MCF 10A (cell line): Measurements from ENCODE around the gene IL2RA. TPM values are rescaled to one million over a fixed set of nuclear protein-coding genes. Genes with fewer than 3 reads are reported as not detected.

Experiments
- BruUV-seq: library from RNA; stranded (reverse); fragments of 400-500 nt; replicated peaks from 2 replicates; lab custom pipeline; 2021; lab: Mats Ljungman, UMichigan
- CTCF ChIA-PET: fragments of 300-600 bp; sonication (Branson Sonifier 250); formaldehyde crosslinking; extraction: SDS; loops from one replicate; lab custom pipeline; 2021; ENCODE audit warnings: antibody characterized with exemption, inconsistent platforms; lab: Yijun Ruan, JAX
- POLR2A ChIA-PET: fragments of 300-600, 350-650 bp; sonication (Branson Sonifier 250); formaldehyde crosslinking; extraction: SDS; loops from one replicate; lab custom pipeline; 2020; ENCODE audit warnings: antibody characterized with exemption, inconsistent platforms; lab: Yijun Ruan, JAX
- DNase-seq: peaks from one replicate; pipeline ENCODE4 v3.0.0-alpha.2; 2018; ENCODE audit not compliant: unreplicated experiment
- H3K27ac Mint-ChIP-seq: one replicate; pipeline ENCODE4 v1.8.0; 2022; ENCODE audit warnings: mild to moderate bottlenecking, low read depth, mixed read lengths; ENCODE audit not compliant: unreplicated experiment
- H3K27me3 Mint-ChIP-seq: one replicate; pipeline ENCODE4 v1.8.0; 2022; ENCODE audit warnings: mixed read lengths; ENCODE audit not compliant: insufficient read depth, unreplicated experiment
- H3K36me3 Mint-ChIP-seq: one replicate; pipeline ENCODE4 v1.8.0; 2022; ENCODE audit warnings: mild to moderate bottlenecking, moderate library complexity, mixed read lengths; ENCODE audit not compliant: insufficient read depth, unreplicated experiment
- H3K4me1 Mint-ChIP-seq: one replicate; pipeline ENCODE4 v1.8.0; 2022; ENCODE audit warnings: mixed read lengths; ENCODE audit not compliant: insufficient read depth, unreplicated experiment
- H3K4me3 Mint-ChIP-seq: one replicate; pipeline ENCODE4 v1.8.0; 2022; ENCODE audit warnings: mild to moderate bottlenecking, moderate library complexity, mixed read lengths; ENCODE audit not compliant: unreplicated experiment
- H3K9me3 Mint-ChIP-seq: one replicate; pipeline ENCODE4 v1.8.0; 2022; ENCODE audit warnings: mixed read lengths; ENCODE audit not compliant: unreplicated experiment
- intact Hi-C: fragments of 100-400 bp; cut with micrococcal nuclease; formaldehyde crosslinking; loops from 2 replicates; pipeline ENCODE4 v1.14.1; 2022
- total RNA-seq: library from RNA; stranded (reverse); gene quantifications from 2 replicates; pipeline ENCODE4 v1.2.3, GENCODE V29; 2022
- TF ChIP-seq, protein P1 (sequence below): fragments of 200-600 bp; IDR thresholded peaks from one replicate; pipeline ENCODE4 v1.8.0; 2022; ENCODE audit warnings: antibody characterized with exemption, mild to moderate bottlenecking; ENCODE audit not compliant: unreplicated experiment

IL2RA gene
- total RNA-seq, 1 experiment from 2014 or later = not detected

DNA sequence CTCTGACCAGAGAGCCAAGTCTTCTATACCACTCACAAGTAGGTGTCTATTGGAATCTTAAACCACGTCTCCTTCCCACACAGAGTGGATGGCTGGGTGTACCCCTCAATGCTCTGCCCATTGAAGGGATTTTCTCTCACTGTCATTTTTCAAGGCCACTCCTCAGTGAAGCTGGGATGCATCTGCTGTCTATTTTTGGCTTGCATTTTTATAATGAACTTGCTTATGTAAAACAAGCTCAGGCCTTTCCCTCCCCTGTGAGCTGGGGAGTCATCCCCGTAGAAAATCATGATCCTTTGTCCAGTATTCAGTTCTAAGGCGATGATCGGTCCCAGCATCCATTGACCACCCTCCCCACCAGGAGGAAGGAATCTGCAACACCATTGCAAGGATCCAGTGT is 16.9 kb upstream of the IL2RA start:
- ChIA-PET POLR2A (interaction anchor here (0.7 kb wide), 1 partner anchor 13 kb away, joined by 3 read pairs; no protein-coding TSS in a partner anchor), CTCF (interaction anchor here (0.7 kb wide), 1 partner anchor 108 kb away, joined by 4 read pairs; no protein-coding TSS in a partner anchor)
- Mint-ChIP-seq H3K36me3 (no peaks in the 10 kb centered on the region), H3K27ac (no peak overlapping the region), H3K4me1 (peaks cover 6% of the 10 kb centered on the region), H3K27me3 (peaks cover 62% of the 10 kb centered on the region), H3K9me3 (no peaks in the 10 kb centered on the region), H3K4me3 (no peak overlapping the region)
- no TSS peak for BruUV-seq
- TF ChIP-seq, protein P1, sequence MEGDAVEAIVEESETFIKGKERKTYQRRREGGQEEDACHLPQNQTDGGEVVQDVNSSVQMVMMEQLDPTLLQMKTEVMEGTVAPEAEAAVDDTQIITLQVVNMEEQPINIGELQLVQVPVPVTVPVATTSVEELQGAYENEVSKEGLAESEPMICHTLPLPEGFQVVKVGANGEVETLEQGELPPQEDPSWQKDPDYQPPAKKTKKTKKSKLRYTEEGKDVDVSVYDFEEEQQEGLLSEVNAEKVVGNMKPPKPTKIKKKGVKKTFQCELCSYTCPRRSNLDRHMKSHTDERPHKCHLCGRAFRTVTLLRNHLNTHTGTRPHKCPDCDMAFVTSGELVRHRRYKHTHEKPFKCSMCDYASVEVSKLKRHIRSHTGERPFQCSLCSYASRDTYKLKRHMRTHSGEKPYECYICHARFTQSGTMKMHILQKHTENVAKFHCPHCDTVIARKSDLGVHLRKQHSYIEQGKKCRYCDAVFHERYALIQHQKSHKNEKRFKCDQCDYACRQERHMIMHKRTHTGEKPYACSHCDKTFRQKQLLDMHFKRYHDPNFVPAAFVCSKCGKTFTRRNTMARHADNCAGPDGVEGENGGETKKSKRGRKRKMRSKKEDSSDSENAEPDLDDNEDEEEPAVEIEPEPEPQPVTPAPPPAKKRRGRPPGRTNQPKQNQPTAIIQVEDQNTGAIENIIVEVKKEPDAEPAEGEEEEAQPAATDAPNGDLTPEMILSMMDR = no peak
- intact Hi-C loops = no loop called here
- no peak for DNase-seq

DNA sequence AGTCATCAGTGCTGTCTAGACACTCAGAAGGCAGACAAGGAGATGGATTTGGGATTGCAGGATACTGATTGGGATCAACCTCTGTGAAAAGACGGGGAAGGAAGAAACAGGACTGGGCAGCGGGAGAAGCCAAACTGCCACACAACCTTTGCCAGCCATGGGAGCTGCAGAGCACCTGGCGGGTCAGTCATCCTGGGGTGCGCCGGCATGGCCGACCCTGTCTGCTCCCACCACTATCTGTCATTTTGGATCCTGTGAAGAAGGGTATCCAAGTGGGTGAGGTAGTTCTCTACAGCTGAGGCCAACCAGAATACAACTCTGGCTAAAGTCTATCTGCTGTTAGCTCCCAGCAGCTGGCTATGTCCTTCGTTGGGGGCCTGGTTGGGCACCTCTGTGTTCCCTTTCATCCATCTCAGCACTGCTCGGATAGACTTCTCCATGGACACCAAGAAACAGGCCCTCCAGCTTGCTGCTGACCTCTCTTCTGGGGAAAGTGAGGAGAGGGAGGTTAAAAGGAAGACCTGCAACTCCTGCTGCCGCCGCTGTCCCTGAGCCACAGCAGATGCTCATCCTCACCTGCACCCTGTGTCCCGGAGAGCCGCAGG is 15.0 kb upstream of the IL2RA start:
- intact Hi-C loops = no loop called here
- H3K4me3 Mint-ChIP-seq = no peak overlapping the region
- H3K27me3 Mint-ChIP-seq = peaks cover 62% of the 10 kb centered on the region
- TF ChIP-seq, protein P1 = no peak
- no peak overlapping the region for H3K27ac Mint-ChIP-seq
- no peaks in the 10 kb centered on the region for H3K36me3 Mint-ChIP-seq
- no peaks in the 10 kb centered on the region for H3K9me3 Mint-ChIP-seq
- no TSS peak for BruUV-seq
- CTCF ChIA-PET = interaction anchor here (1.0 to 1.1 kb wide), 3 partner anchors 10 to 63 kb away, joined by 3 to 5 read pairs (median 4); no protein-coding TSS in a partner anchor
- H3K4me1 Mint-ChIP-seq = no peaks in the 10 kb centered on the region
- POLR2A ChIA-PET = interaction anchor here (0.7 kb wide), 1 partner anchor 881 kb away, joined by 3 read pairs; no protein-coding TSS in a partner anchor
- no peak for DNase-seq

DNA sequence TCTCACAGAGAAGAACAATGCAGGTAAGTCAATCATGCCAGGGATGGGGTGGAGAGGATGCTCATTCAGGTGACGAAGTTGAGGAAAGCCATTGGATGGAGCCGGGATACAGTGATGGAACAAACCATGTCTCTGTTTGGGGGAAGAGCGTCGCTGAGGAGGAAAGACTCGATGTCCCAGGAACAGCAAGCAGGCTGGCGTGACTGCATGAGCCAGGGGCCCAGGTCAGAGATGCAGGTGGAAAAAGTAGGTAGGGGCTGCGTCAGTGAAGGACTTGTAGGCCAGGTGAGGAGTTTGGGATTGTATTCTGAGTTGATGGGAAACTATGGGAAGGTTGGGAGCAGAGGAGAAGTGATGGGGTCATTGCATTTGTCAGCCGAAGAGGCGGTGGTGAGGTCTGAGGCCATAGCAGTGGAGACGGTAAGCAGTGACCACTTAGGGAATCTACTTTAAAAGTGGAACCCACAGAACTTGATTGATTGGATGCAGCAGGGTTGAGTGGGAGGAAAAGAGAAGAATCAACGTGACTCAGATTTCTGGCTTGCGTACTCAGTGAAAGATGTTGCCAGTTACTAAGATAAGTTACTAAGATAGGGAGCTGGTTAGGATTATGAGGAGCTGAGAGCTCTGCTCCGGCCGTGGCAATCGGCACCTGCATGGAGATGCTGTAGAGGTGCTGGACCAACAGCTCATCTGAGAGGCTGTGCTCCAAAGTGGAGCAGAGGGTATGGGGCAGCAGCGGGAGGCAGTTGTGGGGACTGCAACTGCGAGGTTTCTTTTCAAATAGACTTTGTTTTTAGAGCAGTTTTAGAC is 12.5 kb upstream of the IL2RA start:
- ChIA-PET POLR2A (no interaction called here), CTCF (interaction anchor here (0.6 to 1.2 kb wide), 3 partner anchors 12 to 124 kb away, joined by 3 read pairs; no protein-coding TSS in a partner anchor)
- Mint-ChIP-seq H3K4me1 (no peaks in the 10 kb centered on the region), H3K9me3 (no peaks in the 10 kb centered on the region), H3K27me3 (peaks cover 79% of the 10 kb centered on the region), H3K4me3 (no peak overlapping the region), H3K27ac (no peak overlapping the region), H3K36me3 (no peaks in the 10 kb centered on the region)
- no peak for DNase-seq
- TF ChIP-seq, protein P1 = no peak
- no TSS peak for BruUV-seq
- intact Hi-C loops = no loop called here
